GM12878 (cell line): Measurements from ENCODE around the gene CMA1. TPM values are rescaled to one million over a fixed set of nuclear protein-coding genes. Genes with fewer than 3 reads are reported as not detected.
A peak's percentile ranks its signal among the peaks of the same experiment; 100 is the strongest.

Source experiments
- ATAC-seq: fragments of 200-7000 bp; cut with Tn5 transposase; 3 replicates; pipeline ENCODE4 v1.9.1; 2020; ENCODE audit warnings: mild to moderate bottlenecking, moderate library complexity
- Bru-seq: library from RNA; stranded (reverse); fragments of 400-500 nt; gene quantifications from one replicate; lab custom pipeline; 2021; lab: Mats Ljungman, UMichigan
- BruChase-seq, 2 experiments: library from RNA; stranded (reverse); fragments of 400-500 nt; gene quantifications; one replicate each; lab custom pipeline; 2021; lab: Mats Ljungman, UMichigan
- BruUV-seq: library from RNA; stranded (reverse); fragments of 400-500 nt; replicated peaks from 2 replicates; lab custom pipeline; 2021; lab: Mats Ljungman, UMichigan
- CTCF ChIA-PET: fragments of 300-600 bp; sonication (Branson Sonifier 250); formaldehyde crosslinking; extraction: SDS; loops from one replicate; lab custom pipeline; 2021; ENCODE audit warnings: inconsistent platforms; lab: Yijun Ruan, JAX
- POLR2A ChIA-PET: fragments of 350-600 bp; formaldehyde crosslinking; extraction: SDS; loops from one replicate; lab custom pipeline; 2021; ENCODE audit warnings: inconsistent platforms; lab: Charles Lee
- RAD21 ChIA-PET: fragments of 300-600 bp; sonication (Branson Sonifier 250); formaldehyde crosslinking; loops from one replicate; lab custom pipeline; 2023; ENCODE audit warnings: antibody characterized with exemption; ENCODE audit not compliant: unreplicated experiment; lab: Charles Lee
- SMC1A ChIA-PET: fragments of 300-600 bp; sonication (Branson Sonifier 250); formaldehyde crosslinking; loops from one replicate; lab custom pipeline; 2023; ENCODE audit not compliant: unreplicated experiment, uncharacterized antibody; lab: Charles Lee
- DNase-seq: peaks from one replicate; pipeline ENCODE4 v3.0.0-alpha.2; 2011; ENCODE audit warnings: low read depth, low spot score
- FAIRE-seq: peaks from 3 replicates; lab custom pipeline; 2011; peaks lifted over from hg19 to GRCh38; lab: Jason Lieb, UNC
- H2AFZ ChIP-seq: 2 replicates; pipeline ENCODE4 v1.6.0; 2011; ENCODE audit warnings: low read depth, low read length, control low read depth; ENCODE audit not compliant: control insufficient read depth
- H3K27ac ChIP-seq: 2 replicates; pipeline ENCODE4 v1.5.1; 2011; ENCODE audit warnings: control low read depth; ENCODE audit not compliant: control insufficient read depth, insufficient read depth
- H3K27me3 ChIP-seq, 2 experiments: replicated peaks in 1 of 2; 2 replicates each; pipeline versions ENCODE4 v1.6.0 to v1.6.1; 2011; ENCODE audit warnings: low read length in 1 of 2; ENCODE audit not compliant: control insufficient read depth in 2 of 2, insufficient read depth in 2 of 2
- H3K36me3 ChIP-seq, 2 experiments: 2 replicates each; pipeline ENCODE4 v1.5.1; 2011; ENCODE audit warnings: low read length in 1 of 2; ENCODE audit not compliant: control insufficient read depth in 2 of 2, insufficient read depth in 2 of 2
- H3K4me1 ChIP-seq: 2 replicates; pipeline ENCODE4 v1.6.1; 2011; ENCODE audit warnings: mild to moderate bottlenecking, low read length, moderate library complexity, mixed read lengths; ENCODE audit not compliant: control insufficient read depth, insufficient read depth
- H3K4me2 ChIP-seq: 2 replicates; pipeline ENCODE4 v1.6.0; 2011; ENCODE audit warnings: control low read depth; ENCODE audit not compliant: control insufficient read depth, insufficient read depth
- H3K4me3 ChIP-seq: fragments of 200-600 bp; sonication (generic); 2 replicates; pipeline ENCODE4 v1.5.1; 2016
- H3K79me2 ChIP-seq: 2 replicates; pipeline ENCODE4 v1.6.0; 2011; ENCODE audit warnings: low read length; ENCODE audit not compliant: control insufficient read depth, insufficient read depth
- H3K9ac ChIP-seq: 2 replicates; pipeline ENCODE4 v1.8.0; 2011; ENCODE audit warnings: low read length, control low read depth, mixed read lengths; ENCODE audit not compliant: control insufficient read depth, insufficient read depth
- H3K9me3 ChIP-seq: replicated peaks from 3 replicates; pipeline ENCODE4 v1.5.1; 2011; ENCODE audit warnings: mild to moderate bottlenecking, low read length; ENCODE audit not compliant: control insufficient read depth, insufficient read depth
- H4K20me1 ChIP-seq: 2 replicates; pipeline ENCODE4 v1.6.0; 2011; ENCODE audit not compliant: control insufficient read depth, insufficient read depth
- BHLHE40 ChIP-seq, 2 experiments: fragments of 450-650 bp in 1 of 2; IDR thresholded peaks; 2 replicates each; pipeline ENCODE4 v1.6.1; 2011 to 2017; ENCODE audit warnings: low read depth in 2 of 2, borderline replicate concordance in 1 of 2, improper control_type of control experiment in 1 of 2, low read length in 1 of 2, mild to moderate bottlenecking in 1 of 2
- CHD4 ChIP-seq: fragments of 200-600 bp; sonication (generic); IDR thresholded peaks from 2 replicates; pipeline ENCODE4 v1.6.1; 2016; ENCODE audit warnings: mild to moderate bottlenecking
- CREB1 ChIP-seq: IDR thresholded peaks from 2 replicates; pipeline ENCODE4 v1.6.1; 2012; ENCODE audit warnings: low read depth, mild to moderate bottlenecking, inconsistent platforms
- MYB ChIP-seq: fragments of 150-350 bp; IDR thresholded peaks from 2 replicates; pipeline ENCODE4 v1.6.1; 2014; ENCODE audit warnings: mild to moderate bottlenecking, low read depth, low read length, borderline replicate concordance
- TCF3 ChIP-seq: IDR thresholded peaks from 2 replicates; pipeline ENCODE4 v1.6.1; 2012; ENCODE audit warnings: low read depth, mild to moderate bottlenecking, low read length, borderline replicate concordance; ENCODE audit not compliant: insufficient read depth
- ZBTB33 ChIP-seq: fragments of 450-650 bp; IDR thresholded peaks from 2 replicates; pipeline ENCODE4 v1.6.1; 2017; ENCODE audit warnings: mild to moderate bottlenecking
- WGBS: methylation state at CpG from one replicate; pipeline ENCODE4 v1.1.6; 2016; ENCODE audit warnings: low lambda C conversion rate; ENCODE audit not compliant: insufficient replicate concordance, insufficient coverage; ENCODE audit errors: missing lambda C conversion rate; 5-methylcytosine and 5-hydroxymethylcytosine counted together
- in situ Hi-C: fragments of 300-500 bp; cut with MboI; formaldehyde crosslinking; loops from 9 replicates; pipeline ENCODE4 v1.14.3; 2018; ENCODE audit warnings: mixed read lengths
- intact Hi-C: fragments of 100-400 bp; cut with micrococcal nuclease; formaldehyde crosslinking; loops from one replicate; pipeline ENCODE4 v1.14.2; 2022; ENCODE audit not compliant: unreplicated experiment
- long read RNA-seq, 2 experiments: library from polyadenylated mRNA; unstranded; transcript quantifications; one replicate each; pipeline ENCODE4 v2.0.0, GENCODE V29; 2019 to 2020
- polyA minus RNA-seq, 3 experiments: library from RNA; depleted of rRNA, polyadenylated mRNA; stranded (reverse); fragments of >200 nt; gene quantifications; 2 replicates each; pipeline ENCODE4 v1.2.3, GENCODE V29; 2011
- polyA plus RNA-seq, 11 experiments: library from polyadenylated mRNA; depleted of rRNA in 4 of 11; unstranded in 6 of 11; stranded (reverse) in 5 of 11; fragments of >200 nt; fragmentation: Nextera tagmentation in 4 of 11; fragmentation: Illumina TruSeq in 1 of 11; extraction: Ambion mirVana in 4 of 11; extraction: Trizol in 1 of 11; gene quantifications; 1 replicate in 1 of 11; 2 replicates in 10 of 11; pipeline versions ENCODE4 v1.2.1 to v1.2.3, GENCODE V29; 2011 to 2016; ENCODE audit warnings: inconsistent platforms in 2 of 11, missing spikeins in 2 of 11, low read depth in 1 of 11
- total RNA-seq, 4 experiments: library from RNA; depleted of rRNA in 3 of 4; stranded (reverse); fragments of >200 nt in 3 of 4; fragmentation: Illumina TruSeq in 1 of 4; extraction: Trizol in 1 of 4; gene quantifications; 2 replicates each; pipeline versions ENCODE4 v1.2.1 to v1.2.3, GENCODE V29; 2013 to 2021

CMA1 gene
- not detected in 2 replicates for total RNA-seq (2013; cell fraction: nucleolus; rRNA removed)
- total RNA-seq (2014; rRNA removed), result not detected in 2 replicates
- not detected in 2 replicates for total RNA-seq (2014; rRNA removed; fragmentation: Illumina TruSeq; extraction: Trizol)
- not detected in 2 replicates for total RNA-seq (2021)
- not detected for polyA plus RNA-seq (2011; ENCODE audit: low read depth)
- not detected in 2 replicates for polyA plus RNA-seq (2011; rRNA removed)
- polyA plus RNA-seq (2011; cell fraction: cytosol; rRNA removed), result 0.12 TPM in 1 of 2 replicates, not detected in the other
- polyA plus RNA-seq (2011; cell fraction: nucleus; rRNA removed), result not detected in 2 replicates
- polyA plus RNA-seq (2012), result 0.18 and 0.21 TPM in 2 replicates
- not detected in 2 replicates for polyA plus RNA-seq (2014; fragmentation: Illumina TruSeq; extraction: Trizol)
- polyA plus RNA-seq (2014; fragmentation: Nextera tagmentation; extraction: Ambion mirVana), result not detected
- polyA plus RNA-seq (2014; rRNA removed), result not detected in 2 replicates
- polyA plus RNA-seq (2016; fragmentation: Nextera tagmentation; extraction: Ambion mirVana), result not detected
- polyA minus RNA-seq (2011; rRNA and poly(A)+ RNA removed), result not detected in 2 replicates
- not detected in 2 replicates for polyA minus RNA-seq (2011; cell fraction: cytosol; rRNA and poly(A)+ RNA removed)
- not detected in 2 replicates for polyA minus RNA-seq (2011; cell fraction: nucleus; rRNA and poly(A)+ RNA removed)
- Bru-seq, nascent RNA, result not detected
- BruChase-seq, experiment 1, labeled RNA remaining after a 6-hour chase, result not detected
- not detected for BruChase-seq, experiment 2, labeled RNA remaining after a 2-hour chase
- long read RNA-seq, experiment 1, result 0 reads
- long read RNA-seq, experiment 2, result 0 reads

GRCh38 chr14:24508155-24508840, at the start of gene CMA1:
Gene CMA1 (minus strand): TSS chr14:24508265. CDS start chr14:24508235, 30 bp downstream.
- SMC1A ChIA-PET, result no interaction called here
- TF ChIP-seq TCF3, result no peak
- no peak for TF ChIP-seq CREB1
- TF ChIP-seq BHLHE40 (IDR thresholded peaks at IDR 0.05; ENCODE audit: borderline replicate concordance in 1 of 2, low read depth in 2 of 2, low read length in 1 of 2), result peak; percentile 49 to 67; a peak in 2 of 4 replicates
- TF ChIP-seq CHD4, result no peak
- no peak for TF ChIP-seq ZBTB33
- no peak for TF ChIP-seq MYB
- TF ChIP-seq, all 136 proteins: peak for 1
- ChIA-PET POLR2A (no interaction called here), CTCF (no interaction called here), RAD21 (no interaction called here)
- no peaks in the 10 kb centered on the region for H3K36me3 ChIP-seq
- no peaks in the 10 kb centered on the region for H3K9me3 ChIP-seq
- H3K4me3 ChIP-seq, result no peak within 1 kb of the TSS
- no peaks in the 10 kb centered on the region for H4K20me1 ChIP-seq
- ATAC-seq, result 0 out of 3 replicates have a peak, but pooled peaks have one; percentile 29
- H3K9ac ChIP-seq, result no peak within 1 kb of the TSS
- H3K27me3 ChIP-seq, result no peaks in the 10 kb centered on the region
- no TSS peak for BruUV-seq
- no peak within 1 kb of the TSS for H3K27ac ChIP-seq
- H3K4me2 ChIP-seq, result no peak within 1 kb of the TSS
- intact Hi-C loops (no loop called here), in situ Hi-C loops (no loop called here)
- no peaks in the 10 kb centered on the region for H3K79me2 ChIP-seq
- H2AFZ ChIP-seq, result peak within 1 kb of the TSS; percentile 7; the same call in 1 of the 2 replicates
- 26% methylated on average over 3 of the region's 3 CpGs for WGBS
- FAIRE-seq, result no peak
- DNase-seq, result no peak
- H3K4me1 ChIP-seq, result no peaks in the 10 kb centered on the region; the same call in 1 of the 2 replicates
